GM23338 (cell line): Measurements from ENCODE around the gene MAD1L1. TPM values are rescaled to one million over a fixed set of nuclear protein-coding genes. Genes with fewer than 3 reads are reported as not detected.

ENCODE experiments used
- ATAC-seq: fragments of 200-7000 bp; cut with Tn5 transposase; 3 replicates; pipeline ENCODE4 v1.9.1; 2020
- DNase-seq: peaks from one replicate; pipeline ENCODE4 v3.0.0-alpha.2; 2015; ENCODE audit warnings: low spot score
- H2AFZ ChIP-seq: fragments of 200-600 bp; sonication (generic); 2 replicates; pipeline ENCODE4 v1.8.0; 2016; ENCODE audit warnings: antibody characterized with exemption, mild to moderate bottlenecking, moderate library complexity
- H3F3A ChIP-seq: fragments of 200-600 bp; sonication (generic); replicated peaks from 2 replicates; pipeline ENCODE4 v1.8.0; 2017; ENCODE audit warnings: antibody characterized with exemption, mixed run types, low read depth
- H3K27ac ChIP-seq: fragments of 200-600 bp; sonication (generic); 2 replicates; pipeline ENCODE4 v1.6.1; 2016; ENCODE audit warnings: low read depth
- H3K27me3 ChIP-seq: fragments of 200-600 bp; sonication (generic); 2 replicates; pipeline ENCODE4 v1.8.0; 2016; ENCODE audit warnings: mild to moderate bottlenecking, mixed run types, moderate library complexity; ENCODE audit not compliant: insufficient read depth
- H3K36me3 ChIP-seq: fragments of 200-600 bp; sonication (generic); 2 replicates; pipeline ENCODE4 v1.8.0; 2016; ENCODE audit warnings: mild to moderate bottlenecking; ENCODE audit not compliant: insufficient read depth
- H3K4me1 ChIP-seq: fragments of 200-600 bp; sonication (generic); 2 replicates; pipeline ENCODE4 v1.8.0; 2016; ENCODE audit warnings: mild to moderate bottlenecking, moderate library complexity; ENCODE audit not compliant: insufficient read depth
- H3K4me2 ChIP-seq: fragments of 200-600 bp; sonication (generic); 2 replicates; pipeline ENCODE4 v1.7.1; 2017; ENCODE audit warnings: mixed run types
- H3K4me3 ChIP-seq: fragments of 200-600 bp; sonication (generic); 2 replicates; pipeline ENCODE4 v1.6.1; 2016; ENCODE audit warnings: mixed run types
- H3K79me2 ChIP-seq: fragments of 200-600 bp; sonication (generic); replicated peaks from 2 replicates; pipeline ENCODE4 v1.8.0; 2017; ENCODE audit warnings: mild to moderate bottlenecking; ENCODE audit not compliant: insufficient read depth
- H3K9me2 ChIP-seq: fragments of 200-600 bp; sonication (generic); 2 replicates; pipeline ENCODE4 v1.8.0; 2017; ENCODE audit not compliant: insufficient read depth
- H4K20me1 ChIP-seq: fragments of 200-600 bp; sonication (generic); replicated peaks from 2 replicates; pipeline ENCODE4 v1.8.0; 2017; ENCODE audit warnings: mild to moderate bottlenecking; ENCODE audit not compliant: insufficient read depth
- H3K27ac Mint-ChIP-seq: 2 replicates; pipeline ENCODE4 v1.8.0; 2020; ENCODE audit warnings: inconsistent platforms, mild to moderate bottlenecking, moderate library complexity, mixed read lengths
- H3K27me3 Mint-ChIP-seq: 3 replicates; pipeline ENCODE4 v1.8.0; 2022; ENCODE audit warnings: low read depth, mild to moderate bottlenecking, moderate library complexity, mixed read lengths, inconsistent platforms; ENCODE audit not compliant: insufficient read depth, poor library complexity
- H3K36me3 Mint-ChIP-seq: 3 replicates; pipeline ENCODE4 v1.8.0; 2021; ENCODE audit warnings: low read depth, mild to moderate bottlenecking, inconsistent platforms, moderate library complexity, mixed read lengths
- H3K4me1 Mint-ChIP-seq: 3 replicates; pipeline ENCODE4 v1.8.0; 2020; ENCODE audit warnings: mild to moderate bottlenecking, inconsistent platforms, mixed read lengths
- H3K4me3 Mint-ChIP-seq: 3 replicates; pipeline ENCODE4 v1.8.0; 2021; ENCODE audit warnings: moderate library complexity, mild to moderate bottlenecking, inconsistent platforms, mixed read lengths
- H3K9me3 Mint-ChIP-seq: 3 replicates; pipeline ENCODE4 v1.8.0; 2020; ENCODE audit warnings: moderate library complexity, mild to moderate bottlenecking, inconsistent platforms, mixed read lengths
- CREB1 ChIP-seq: fragments of 250-450 bp; sonication (Bioruptor Pico); IDR thresholded peaks from 2 replicates; pipeline ENCODE4 v1.5.0; 2020; ENCODE audit warnings: low read depth, mild to moderate bottlenecking, moderate library complexity
- CTCF ChIP-seq, 2 experiments: fragments of 200-600 bp in 1 of 2; sonication (generic) in 1 of 2; conservative IDR thresholded peaks; 2 replicates each; pipeline versions ENCODE4 v1.5.1 to v1.6.1; 2016 to 2017; ENCODE audit warnings: antibody characterized with exemption in 2 of 2, low read depth in 2 of 2, mild to moderate bottlenecking in 2 of 2, moderate library complexity in 1 of 2
- STAT1 ChIP-seq: IDR thresholded peaks from one replicate; pipeline ENCODE4 v1.6.1; 2016; ENCODE audit warnings: antibody characterized with exemption; ENCODE audit not compliant: unreplicated experiment
- ZNF331 ChIP-seq: fragments of 250-450 bp; sonication (Bioruptor Pico); IDR thresholded peaks from 2 replicates; pipeline ENCODE4 v1.5.0; 2020; ENCODE audit warnings: low read depth, mild to moderate bottlenecking, moderate library complexity
- polyA plus RNA-seq: library from polyadenylated mRNA; unstranded; fragments of >200 nt; fragmentation: Nextera tagmentation; extraction: Ambion mirVana; gene quantifications from 2 replicates; pipeline ENCODE4 v1.2.1, GENCODE V29; 2016
- total RNA-seq: library from RNA; depleted of rRNA; stranded (reverse); fragments of >200 nt; shearing (Covaris generic); gene quantifications from 2 replicates; pipeline ENCODE4 v1.2.3, GENCODE V29; 2014
- TF ChIP-seq, protein P1 (sequence below): IDR thresholded peaks from 2 replicates; pipeline ENCODE4 v1.6.1; 2016; ENCODE audit warnings: antibody characterized with exemption

The MAD1L1 gene
- total and polyA plus RNA-seq, 2 experiments from 2014 or later: 40.3 to 59.3 TPM

GRCh38 chr7:1910827-1911226 is 321.9 kb downstream of the MAD1L1 start (continued):
- TF ChIP-seq CTCF (conservative IDR thresholded peaks at IDR 0.05; ENCODE audit: low read depth in 2 of 2) (no peak), CREB1 (CRISPR knock-in tag) (no peak), ZNF331 (CRISPR knock-in tag) (no peak), STAT1 (no peak)

GRCh38 chr7:1910081-1910685 is 322.6 kb downstream of the MAD1L1 start:
- H3K27ac ChIP-seq: no peak overlapping the region
- TF ChIP-seq CTCF (conservative IDR thresholded peaks at IDR 0.05; ENCODE audit: low read depth in 2 of 2): no peak
- no peak for TF ChIP-seq STAT1
- H3K27me3 ChIP-seq: no peaks in the 10 kb centered on the region
- H3K4me1 Mint-ChIP-seq: peaks cover 7% of the 10 kb centered on the region
- no peaks in the 10 kb centered on the region for H3K79me2 ChIP-seq
- H3K36me3 Mint-ChIP-seq: no peaks in the 10 kb centered on the region
- H3K36me3 ChIP-seq: no peaks in the 10 kb centered on the region
- no peak overlapping the region for H3K4me3 Mint-ChIP-seq
- no peak overlapping the region for H3K27ac Mint-ChIP-seq
- no peak overlapping the region for H3K4me2 ChIP-seq
- no peaks in the 10 kb centered on the region for H3F3A ChIP-seq
- no peaks in the 10 kb centered on the region for H3K4me1 ChIP-seq
- ATAC-seq (no peak), DNase-seq (no peak)
- H4K20me1 ChIP-seq: no peaks in the 10 kb centered on the region
- peaks cover 9% of the 10 kb centered on the region for H3K27me3 Mint-ChIP-seq
- H3K4me3 ChIP-seq: no peak overlapping the region
- H2AFZ ChIP-seq: no peak overlapping the region
- no peaks in the 10 kb centered on the region for H3K9me3 Mint-ChIP-seq
- no peaks in the 10 kb centered on the region for H3K9me2 ChIP-seq

GRCh38 chr7:1909476-1909875 is 323.3 kb downstream of the MAD1L1 start:
- Mint-ChIP-seq H3K36me3 (no peaks in the 10 kb centered on the region), H3K27me3 (peaks cover 9% of the 10 kb centered on the region), H3K27ac (no peak overlapping the region; the same call in 1 of the 2 replicates), H3K4me3 (no peak overlapping the region), H3K9me3 (no peaks in the 10 kb centered on the region), H3K4me1 (peaks cover 7% of the 10 kb centered on the region)
- no peaks in the 10 kb centered on the region for H3K27me3 ChIP-seq
- DNase-seq (peak; percentile 41), ATAC-seq (no peak; the same call in 2 of the 3 replicates)
- H3K4me3 ChIP-seq: no peak overlapping the region
- no peak overlapping the region for H2AFZ ChIP-seq
- no peaks in the 10 kb centered on the region for H3K9me2 ChIP-seq
- no peak overlapping the region for H3K27ac ChIP-seq
- no peaks in the 10 kb centered on the region for H3K36me3 ChIP-seq
- no peaks in the 10 kb centered on the region for H4K20me1 ChIP-seq
- no peak overlapping the region for H3K4me2 ChIP-seq
- H3F3A ChIP-seq: no peaks in the 10 kb centered on the region
- H3K4me1 ChIP-seq: no peaks in the 10 kb centered on the region
- TF ChIP-seq CTCF (conservative IDR thresholded peaks at IDR 0.05; ENCODE audit: low read depth in 2 of 2): peak in 1 of 2 experiments; percentile 27; a peak in 1 of 4 replicates
- TF ChIP-seq, protein P1, sequence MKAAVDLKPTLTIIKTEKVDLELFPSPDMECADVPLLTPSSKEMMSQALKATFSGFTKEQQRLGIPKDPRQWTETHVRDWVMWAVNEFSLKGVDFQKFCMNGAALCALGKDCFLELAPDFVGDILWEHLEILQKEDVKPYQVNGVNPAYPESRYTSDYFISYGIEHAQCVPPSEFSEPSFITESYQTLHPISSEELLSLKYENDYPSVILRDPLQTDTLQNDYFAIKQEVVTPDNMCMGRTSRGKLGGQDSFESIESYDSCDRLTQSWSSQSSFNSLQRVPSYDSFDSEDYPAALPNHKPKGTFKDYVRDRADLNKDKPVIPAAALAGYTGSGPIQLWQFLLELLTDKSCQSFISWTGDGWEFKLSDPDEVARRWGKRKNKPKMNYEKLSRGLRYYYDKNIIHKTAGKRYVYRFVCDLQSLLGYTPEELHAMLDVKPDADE: no peak
- no peaks in the 10 kb centered on the region for H3K79me2 ChIP-seq
